Activated CD8-positive, alpha-beta memory T cell treated with anti-CD3 and anti-CD28 coated beads, Interleukin-2, amount 50 U/mL, for 24 hours (primary cell): ENCODE measurements around the gene LDLRAD3.
"Not testable (repeated sequence)": the region's sequence is repeated elsewhere in the genome, so short reads cannot be mapped to it uniquely, and the experiment has no call there.

Experiments used
- DNase-seq: peaks from one replicate; pipeline ENCODE4 v3.0.0-alpha.2; 2020; ENCODE audit errors: extremely low read depth

LDLRAD3 gene

GRCh38 chr11:36162006-36162882, 218.4 kb downstream of the LDLRAD3 start:
- DNase-seq, result no peak

DNA sequence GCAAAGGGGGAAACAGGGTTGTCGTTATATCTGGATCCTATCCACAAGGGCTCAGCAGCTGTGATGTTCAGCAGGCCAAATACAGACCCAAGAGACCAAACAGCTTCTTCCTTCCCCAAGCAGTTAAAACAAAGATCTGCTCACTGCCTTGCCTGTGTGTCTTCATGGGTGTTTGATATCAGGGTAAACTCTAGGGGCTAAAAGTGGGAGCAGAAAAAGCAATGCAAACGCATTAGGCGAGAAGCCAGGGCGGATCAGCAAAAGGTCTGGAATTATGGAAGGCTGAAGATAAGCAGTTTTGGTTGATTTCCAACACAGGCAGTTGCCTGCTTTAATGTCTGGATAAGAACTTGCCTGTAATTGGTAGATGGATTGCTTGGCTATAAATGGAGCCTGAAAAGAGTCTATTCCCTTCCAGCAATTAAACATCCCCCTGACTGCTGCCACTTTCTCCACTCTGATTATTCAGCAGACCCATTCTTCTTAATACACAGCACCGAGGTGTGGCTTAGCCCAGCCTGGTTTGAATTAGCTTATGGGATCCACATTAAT, 219.1 kb downstream of the LDLRAD3 start:
- DNase-seq, result no peak

DNA sequence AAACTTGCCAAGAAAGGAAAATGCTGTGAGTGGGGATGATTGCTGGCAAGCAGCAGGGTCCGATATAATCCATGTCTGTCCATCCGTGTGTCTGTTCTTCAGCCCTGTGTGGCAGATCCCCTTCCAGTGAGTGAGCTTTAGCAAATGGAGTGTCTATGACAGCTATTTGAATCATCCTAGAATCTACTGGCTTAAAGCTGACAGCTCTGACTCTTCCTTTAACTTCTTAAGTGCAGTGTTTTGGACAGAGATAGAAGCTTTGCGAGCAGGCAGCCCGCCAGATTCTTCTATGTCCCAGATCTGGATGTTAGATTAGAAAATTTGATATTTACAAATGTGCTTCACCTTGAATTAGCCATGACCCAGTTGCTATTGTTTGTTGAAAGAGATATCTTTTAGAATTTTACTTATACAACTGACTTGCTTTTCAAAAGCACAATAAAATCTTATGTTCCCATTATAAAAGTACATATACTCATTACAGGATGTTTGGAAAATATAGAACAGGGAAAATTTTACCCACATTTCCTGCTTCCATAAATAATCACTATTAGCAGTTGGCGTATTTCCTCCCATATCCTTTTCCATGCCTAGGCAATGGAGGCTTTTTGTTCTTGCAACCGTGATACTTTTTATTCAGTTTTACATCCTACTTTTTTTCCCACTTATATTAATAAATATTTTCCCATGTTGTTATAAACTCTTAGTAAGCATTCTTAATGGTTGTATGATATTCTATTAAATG, 220.8 kb downstream of the LDLRAD3 start:
- no peak for DNase-seq

DNA sequence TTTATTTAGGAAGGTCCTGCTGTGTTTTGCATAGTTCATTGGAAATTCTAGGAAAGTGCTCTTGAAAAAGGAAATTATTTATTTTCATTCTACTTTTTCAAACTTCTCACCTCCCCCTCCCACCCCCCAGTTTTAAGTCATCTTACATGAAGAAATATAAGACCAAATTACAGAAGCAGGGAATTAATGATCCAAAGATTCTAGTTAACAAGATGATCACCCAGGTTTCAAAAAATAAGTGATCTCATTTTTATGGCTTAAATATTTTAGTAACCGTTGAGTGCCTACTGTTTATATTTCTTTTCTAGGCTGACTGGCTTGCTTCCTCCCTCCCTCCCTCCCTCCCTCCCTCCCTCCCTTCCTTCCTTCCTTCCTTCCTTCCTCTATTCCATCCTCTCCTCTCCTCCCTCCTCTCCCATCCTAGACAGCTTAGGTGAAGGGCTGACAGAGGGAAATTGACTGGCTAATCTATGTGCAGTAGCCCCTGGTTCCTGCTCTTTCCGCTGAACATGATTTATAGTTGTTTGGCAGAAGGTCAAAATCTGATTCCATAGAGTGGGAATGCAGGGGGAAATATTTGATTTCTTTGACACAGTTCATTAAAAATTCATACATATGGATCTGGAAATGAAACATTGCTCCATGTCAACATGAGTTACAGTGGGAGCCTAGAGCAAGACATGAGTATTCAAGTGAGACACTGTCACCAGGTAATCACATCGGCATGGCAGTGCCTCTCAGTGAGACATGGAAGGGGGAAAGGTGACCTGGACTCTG, 221.9 kb downstream of the LDLRAD3 start:
- DNase-seq, result no peak

GRCh38 chr11:36167073-36167472, 223.2 kb downstream of the LDLRAD3 start:
- no peak for DNase-seq

DNA sequence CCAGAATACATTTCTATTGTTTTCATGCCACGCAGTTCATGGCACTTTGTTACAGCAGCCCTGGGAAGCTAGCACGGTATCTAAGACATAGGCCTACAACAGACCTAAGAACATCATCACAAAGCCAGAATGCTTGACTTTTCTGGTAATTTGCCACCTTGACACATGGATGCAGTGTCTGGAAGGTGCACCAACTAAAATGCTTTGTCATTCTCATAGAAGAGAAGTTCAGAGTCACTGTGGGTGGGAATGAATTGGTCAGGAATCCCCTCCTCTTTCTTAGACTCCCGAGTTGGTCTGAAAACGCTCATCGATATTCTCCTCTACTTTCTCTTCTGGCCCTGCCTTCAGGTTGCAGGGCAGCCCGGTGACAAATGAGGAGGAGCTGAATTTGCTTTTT, 223.9 kb downstream of the LDLRAD3 start:
- DNase-seq, result no peak

GRCh38 chr11:36177836-36178235, 234.0 kb downstream of the LDLRAD3 start:
- DNase-seq, result no peak

GRCh38 chr11:36186340-36187175, 242.7 kb downstream of the LDLRAD3 start:
- DNase-seq, result no peak

- no peak for DNase-seq
Observed at GRCh38 chr11:36187622-36188021, 243.8 kb downstream of the LDLRAD3 start.

DNA sequence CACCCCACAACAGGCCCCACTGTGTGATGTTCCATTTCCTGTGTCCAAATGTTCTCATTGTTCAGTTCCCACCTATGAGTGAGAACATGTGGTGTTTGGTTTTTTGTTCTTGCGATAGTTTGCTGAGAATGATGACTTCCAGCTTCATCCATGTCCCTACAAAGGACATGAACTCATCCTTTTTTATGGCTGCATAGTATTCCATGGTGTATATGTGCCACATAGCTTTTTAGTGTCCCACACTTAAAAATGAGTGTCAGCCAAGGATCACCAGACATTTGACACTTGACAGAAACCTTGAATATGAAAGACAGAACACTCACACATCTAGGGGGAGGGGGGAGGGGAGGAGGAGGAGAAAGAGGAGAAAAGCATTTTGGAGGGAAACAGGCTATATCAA, 245.9 kb downstream of the LDLRAD3 start:
- not testable (repeated sequence) for DNase-seq

DNA sequence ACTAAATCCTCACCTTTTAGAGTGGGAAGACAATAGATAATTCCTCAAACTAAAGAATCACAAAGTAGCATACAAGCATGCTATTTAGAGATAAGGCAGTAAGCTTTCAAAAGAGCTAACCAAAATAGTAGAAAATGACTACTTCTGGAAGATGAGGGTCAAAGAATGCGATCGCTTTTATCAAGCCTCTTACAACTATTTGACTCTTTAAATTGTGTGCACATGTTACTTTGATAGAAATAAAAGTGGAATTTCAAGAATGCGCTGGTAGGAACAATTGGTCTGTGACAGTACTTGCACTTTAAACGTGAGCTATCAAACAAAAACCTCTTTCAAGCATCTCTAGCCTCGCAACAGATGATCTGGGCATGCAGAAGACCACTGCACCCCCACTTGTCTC, 248.1 kb downstream of the LDLRAD3 start:
- DNase-seq, result no peak

DNA sequence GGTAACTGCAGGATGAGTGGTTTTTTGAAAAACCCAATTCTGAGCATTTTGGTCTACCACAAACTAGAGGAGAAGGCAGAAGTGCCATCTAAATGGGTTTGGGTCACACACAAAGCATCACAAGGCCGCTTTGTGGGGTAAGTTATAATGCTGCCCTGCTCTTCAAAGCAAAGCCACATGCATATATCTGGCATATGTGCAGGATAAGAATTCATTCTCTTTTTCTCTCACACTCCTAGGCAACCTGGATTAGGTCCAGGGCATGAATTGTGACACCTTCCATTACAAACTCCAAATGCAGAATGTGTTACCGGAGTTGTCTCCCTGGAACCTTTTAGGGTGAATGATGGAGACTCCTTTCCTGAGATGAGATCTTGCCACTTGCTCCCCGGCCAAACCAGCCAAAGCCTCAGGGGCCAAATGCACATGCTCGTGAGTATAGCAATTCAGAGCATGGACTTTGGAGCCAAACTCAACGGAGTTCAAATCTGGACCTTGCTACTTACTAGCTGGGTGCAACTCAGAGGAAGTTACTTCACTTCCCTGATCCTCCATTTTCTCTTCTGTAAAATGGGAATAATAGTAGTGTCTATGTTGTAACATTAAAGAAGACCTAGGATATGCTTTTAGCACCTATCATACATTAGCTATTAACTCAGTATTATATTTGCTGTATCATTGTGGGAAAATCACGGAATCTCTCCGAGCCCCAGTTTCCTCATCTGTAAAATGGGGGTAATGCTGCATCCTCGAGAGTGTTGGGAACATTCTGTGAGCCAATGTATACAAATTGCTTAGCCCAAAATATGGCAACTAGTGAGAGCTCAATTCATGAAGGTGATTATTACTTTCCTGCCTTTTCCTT, 248.8 kb downstream of the LDLRAD3 start:
- DNase-seq, result no peak

GRCh38 chr11:36193290-36193619, 249.4 kb downstream of the LDLRAD3 start:
- no peak for DNase-seq

DNA sequence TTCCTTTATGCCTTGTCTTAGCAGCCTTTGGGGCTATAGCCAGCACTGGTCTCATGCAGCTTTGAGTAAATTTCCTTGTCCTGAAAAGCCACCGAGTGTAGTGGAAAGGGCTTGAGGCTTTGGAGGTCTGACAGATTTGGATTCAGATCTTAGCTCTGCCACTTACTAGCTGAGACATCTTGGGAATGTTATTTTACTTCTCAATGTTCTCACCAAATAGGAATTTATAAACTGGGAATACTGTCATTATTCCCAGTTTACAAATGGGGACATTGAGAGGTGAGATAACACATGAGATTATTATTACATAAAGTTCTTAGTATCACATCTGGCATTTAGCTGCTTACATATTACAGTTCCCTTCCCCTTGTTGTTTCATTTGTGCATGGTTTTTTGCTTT, 249.9 kb downstream of the LDLRAD3 start:
- DNase-seq, result no peak

DNA sequence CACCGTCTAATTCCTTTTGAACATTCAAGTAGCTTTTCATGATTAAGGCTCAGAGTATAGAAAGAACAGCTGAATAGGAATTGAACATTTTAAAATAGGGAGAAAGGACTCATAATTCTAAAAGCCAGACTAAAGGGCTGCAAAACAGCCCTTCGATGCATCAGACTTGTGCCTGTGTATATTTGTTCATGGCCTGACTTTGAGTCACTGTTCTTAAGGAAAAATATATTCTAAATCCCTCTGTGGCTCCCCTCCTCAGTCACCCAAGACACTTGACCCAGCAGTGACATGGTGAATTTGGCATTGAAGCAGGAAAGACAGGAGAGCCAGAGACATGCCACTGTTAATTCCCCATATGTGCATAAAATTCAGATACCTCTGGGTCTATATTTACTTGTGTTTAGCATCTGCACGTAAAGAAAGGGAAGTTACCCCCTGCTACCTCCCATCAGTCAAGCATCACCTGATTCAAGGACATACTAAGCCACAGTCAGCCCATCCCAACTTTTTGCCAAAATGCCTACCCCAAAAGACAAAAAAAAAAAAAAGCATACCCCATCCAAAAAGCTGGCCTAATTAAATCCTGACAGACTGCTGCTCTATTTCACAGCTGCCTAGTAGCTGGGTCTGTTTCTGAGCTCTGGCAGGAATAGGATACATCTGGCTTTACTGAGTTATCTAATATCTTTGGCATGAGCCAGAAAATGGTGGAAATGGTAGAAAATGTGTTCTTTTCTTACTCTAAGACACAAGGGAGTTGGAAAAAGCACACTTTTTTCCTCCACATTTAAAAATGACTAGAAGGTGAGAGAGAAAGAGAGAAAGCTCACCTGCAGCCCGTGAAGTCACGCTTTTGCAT, 251.9 kb downstream of the LDLRAD3 start:
- DNase-seq, result no peak

GRCh38 chr11:36196411-36196998, 252.6 kb downstream of the LDLRAD3 start:
- no peak for DNase-seq

- no peak for DNase-seq
Observed at GRCh38 chr11:36201411-36201810, 257.5 kb downstream of the LDLRAD3 start.

- DNase-seq, result no peak
Observed at GRCh38 chr11:36205536-36205935, 261.7 kb downstream of the LDLRAD3 start.

GRCh38 chr11:36210529-36210928, 266.7 kb downstream of the LDLRAD3 start:
- no peak for DNase-seq
